HG02678 (cell line): Measurements from ENCODE around the gene LDLR.
"Not testable (repeated sequence)": the region's sequence is repeated elsewhere in the genome, so short reads cannot be mapped to it uniquely, and the experiment has no call there.

ENCODE experiments used
- ATAC-seq: cut with Tn5 transposase; IDR thresholded peaks from one replicate; pipeline ENCODE4 v1.9.1; 2021; ENCODE audit warnings: mild to moderate bottlenecking, moderate library complexity; ENCODE audit not compliant: unreplicated experiment

LDLR gene

DNA sequence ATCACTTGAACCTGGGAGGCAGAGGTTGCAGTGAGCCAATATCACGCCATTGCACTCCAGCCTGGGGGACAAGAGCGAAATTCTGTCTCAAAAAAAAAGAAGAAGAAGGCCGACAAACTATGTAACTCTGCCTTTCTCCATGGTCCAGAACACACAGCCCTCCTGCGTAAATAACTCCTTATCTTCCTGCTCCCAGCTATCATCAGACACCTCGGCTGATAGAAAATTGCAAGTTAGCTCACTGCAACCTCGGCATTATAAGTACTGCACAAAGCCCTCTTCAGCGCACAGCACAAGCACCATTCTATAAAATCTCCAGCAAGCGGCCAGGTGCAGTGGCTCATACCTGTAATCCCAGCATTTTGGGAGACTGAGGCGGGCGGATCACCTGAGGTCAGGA, 14.4 kb downstream of the LDLR start:
- not testable (repeated sequence) for ATAC-seq

DNA sequence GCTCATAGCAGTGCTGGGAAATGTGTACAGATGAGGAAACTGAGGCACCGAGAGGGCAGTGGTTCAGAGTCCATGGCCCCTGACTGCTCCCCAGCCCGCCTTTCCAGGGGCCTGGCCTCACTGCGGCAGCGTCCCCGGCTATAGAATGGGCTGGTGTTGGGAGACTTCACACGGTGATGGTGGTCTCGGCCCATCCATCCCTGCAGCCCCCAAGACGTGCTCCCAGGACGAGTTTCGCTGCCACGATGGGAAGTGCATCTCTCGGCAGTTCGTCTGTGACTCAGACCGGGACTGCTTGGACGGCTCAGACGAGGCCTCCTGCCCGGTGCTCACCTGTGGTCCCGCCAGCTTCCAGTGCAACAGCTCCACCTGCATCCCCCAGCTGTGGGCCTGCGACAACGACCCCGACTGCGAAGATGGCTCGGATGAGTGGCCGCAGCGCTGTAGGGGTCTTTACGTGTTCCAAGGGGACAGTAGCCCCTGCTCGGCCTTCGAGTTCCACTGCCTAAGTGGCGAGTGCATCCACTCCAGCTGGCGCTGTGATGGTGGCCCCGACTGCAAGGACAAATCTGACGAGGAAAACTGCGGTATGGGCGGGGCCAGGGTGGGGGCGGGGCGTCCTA, 15.9 kb downstream of the LDLR start:
- no peak for ATAC-seq

DNA sequence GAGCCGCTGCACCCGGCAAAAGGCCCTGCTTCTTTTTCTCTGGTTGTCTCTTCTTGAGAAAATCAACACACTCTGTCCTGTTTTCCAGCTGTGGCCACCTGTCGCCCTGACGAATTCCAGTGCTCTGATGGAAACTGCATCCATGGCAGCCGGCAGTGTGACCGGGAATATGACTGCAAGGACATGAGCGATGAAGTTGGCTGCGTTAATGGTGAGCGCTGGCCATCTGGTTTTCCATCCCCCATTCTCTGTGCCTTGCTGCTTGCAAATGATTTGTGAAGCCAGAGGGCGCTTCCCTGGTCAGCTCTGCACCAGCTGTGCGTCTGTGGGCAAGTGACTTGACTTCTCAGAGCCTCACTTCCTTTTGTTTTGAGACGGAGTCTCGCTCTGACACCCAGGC, 17.2 kb downstream of the LDLR start:
- no peak for ATAC-seq

DNA sequence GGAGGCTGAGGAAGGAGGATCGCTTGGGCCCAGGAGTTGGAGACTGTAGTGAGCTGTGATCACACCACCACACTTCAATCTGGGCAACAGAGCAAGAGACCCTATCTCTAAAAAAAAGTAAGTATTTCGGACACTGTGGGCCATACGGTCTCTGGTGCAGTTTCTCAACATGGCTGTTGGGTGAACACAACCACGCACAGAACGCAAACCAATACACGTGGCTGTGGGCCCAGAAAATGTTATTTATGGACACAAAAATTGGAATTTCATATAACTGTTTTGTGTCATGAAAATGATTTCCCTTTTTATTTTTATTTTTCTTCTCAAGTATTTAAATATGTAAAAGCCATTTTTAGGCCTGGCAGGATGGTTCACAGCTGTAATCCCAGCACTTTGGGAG, 19.5 kb downstream of the LDLR start:
- no peak for ATAC-seq

DNA sequence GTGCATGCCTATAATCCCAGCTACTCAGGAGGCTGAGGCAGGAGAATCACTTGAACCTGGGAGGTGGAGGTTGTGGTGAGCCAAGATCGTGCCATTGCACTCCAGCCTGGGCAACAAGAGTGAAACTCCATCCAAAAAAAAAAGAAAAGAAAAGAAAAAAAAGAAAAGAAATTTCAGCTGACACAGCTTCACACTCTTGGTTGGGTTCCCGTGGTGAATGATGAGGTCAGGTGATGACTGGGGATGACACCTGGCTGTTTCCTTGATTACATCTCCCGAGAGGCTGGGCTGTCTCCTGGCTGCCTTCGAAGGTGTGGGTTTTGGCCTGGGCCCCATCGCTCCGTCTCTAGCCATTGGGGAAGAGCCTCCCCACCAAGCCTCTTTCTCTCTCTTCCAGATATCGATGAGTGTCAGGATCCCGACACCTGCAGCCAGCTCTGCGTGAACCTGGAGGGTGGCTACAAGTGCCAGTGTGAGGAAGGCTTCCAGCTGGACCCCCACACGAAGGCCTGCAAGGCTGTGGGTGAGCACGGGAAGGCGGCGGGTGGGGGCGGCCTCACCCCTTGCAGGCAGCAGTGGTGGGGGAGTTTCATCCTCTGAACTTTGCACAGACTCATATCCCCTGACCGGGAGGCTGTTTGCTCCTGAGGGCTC, 22.0 kb downstream of the LDLR start:
- ATAC-seq = no peak

DNA sequence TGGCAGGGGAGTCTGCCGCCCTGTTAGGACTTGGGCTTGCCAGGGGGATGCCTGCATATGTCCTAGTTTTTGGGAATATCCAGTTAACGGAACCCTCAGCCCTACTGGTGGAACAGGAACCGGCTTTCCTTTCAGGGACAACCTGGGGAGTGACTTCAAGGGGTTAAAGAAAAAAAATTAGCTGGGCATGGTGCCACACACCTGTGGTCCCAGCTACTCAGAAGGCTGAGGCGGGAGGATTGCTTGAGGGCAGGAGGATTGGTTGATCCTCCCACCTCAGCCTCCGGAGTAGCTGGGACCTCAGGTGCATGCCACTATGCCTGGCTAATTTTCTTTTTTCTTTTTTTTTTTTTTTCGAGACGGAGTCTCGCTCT, 22.5 kb downstream of the LDLR start:
- no peak for ATAC-seq

DNA sequence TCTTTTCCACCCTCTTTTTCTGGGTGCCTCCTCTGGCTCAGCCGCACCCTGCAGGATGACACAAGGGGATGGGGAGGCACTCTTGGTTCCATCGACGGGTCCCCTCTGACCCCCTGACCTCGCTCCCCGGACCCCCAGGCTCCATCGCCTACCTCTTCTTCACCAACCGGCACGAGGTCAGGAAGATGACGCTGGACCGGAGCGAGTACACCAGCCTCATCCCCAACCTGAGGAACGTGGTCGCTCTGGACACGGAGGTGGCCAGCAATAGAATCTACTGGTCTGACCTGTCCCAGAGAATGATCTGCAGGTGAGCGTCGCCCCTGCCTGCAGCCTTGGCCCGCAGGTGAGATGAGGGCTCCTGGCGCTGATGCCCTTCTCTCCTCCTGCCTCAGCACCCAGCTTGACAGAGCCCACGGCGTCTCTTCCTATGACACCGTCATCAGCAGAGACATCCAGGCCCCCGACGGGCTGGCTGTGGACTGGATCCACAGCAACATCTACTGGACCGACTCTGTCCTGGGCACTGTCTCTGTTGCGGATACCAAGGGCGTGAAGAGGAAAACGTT, 24.0 kb downstream of the LDLR start:
- no peak for ATAC-seq

DNA sequence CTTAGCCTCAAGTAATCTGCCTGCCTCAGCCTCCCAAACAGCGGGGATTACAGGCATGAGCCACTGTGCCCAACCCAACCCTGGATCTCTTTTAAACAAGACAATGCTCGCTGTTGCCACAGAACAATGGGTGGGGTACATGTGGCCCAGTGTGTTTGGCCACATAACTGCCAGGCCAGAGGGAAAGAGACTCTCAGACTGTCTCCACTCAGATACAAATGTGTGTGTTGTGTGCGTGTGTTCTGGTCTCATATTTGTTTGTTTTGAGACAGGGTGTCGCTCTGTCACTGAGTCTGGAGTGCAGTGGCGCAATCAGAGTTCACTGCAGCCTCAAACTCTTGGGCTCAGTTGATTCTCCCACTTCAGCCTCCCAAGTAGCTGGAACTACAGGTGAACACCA, 25.8 kb downstream of the LDLR start:
- no peak for ATAC-seq

DNA sequence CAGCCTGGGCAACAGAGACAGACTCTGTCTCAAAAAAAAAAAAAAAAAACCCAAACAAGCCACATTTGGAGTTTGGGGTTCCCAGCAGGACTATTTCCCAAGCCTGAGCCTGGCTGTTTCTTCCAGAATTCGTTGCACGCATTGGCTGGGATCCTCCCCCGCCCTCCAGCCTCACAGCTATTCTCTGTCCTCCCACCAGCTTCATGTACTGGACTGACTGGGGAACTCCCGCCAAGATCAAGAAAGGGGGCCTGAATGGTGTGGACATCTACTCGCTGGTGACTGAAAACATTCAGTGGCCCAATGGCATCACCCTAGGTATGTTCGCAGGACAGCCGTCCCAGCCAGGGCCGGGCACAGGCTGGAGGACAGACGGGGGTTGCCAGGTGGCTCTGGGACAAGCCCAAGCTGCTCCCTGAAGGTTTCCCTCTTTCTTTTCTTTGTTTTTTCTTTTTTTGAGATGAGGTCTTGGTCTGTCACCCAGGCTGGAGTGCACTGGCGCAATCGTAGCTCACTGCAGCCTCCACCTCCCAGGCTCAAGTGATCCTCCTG, 26.7 kb downstream of the LDLR start:
- ATAC-seq = no peak

DNA sequence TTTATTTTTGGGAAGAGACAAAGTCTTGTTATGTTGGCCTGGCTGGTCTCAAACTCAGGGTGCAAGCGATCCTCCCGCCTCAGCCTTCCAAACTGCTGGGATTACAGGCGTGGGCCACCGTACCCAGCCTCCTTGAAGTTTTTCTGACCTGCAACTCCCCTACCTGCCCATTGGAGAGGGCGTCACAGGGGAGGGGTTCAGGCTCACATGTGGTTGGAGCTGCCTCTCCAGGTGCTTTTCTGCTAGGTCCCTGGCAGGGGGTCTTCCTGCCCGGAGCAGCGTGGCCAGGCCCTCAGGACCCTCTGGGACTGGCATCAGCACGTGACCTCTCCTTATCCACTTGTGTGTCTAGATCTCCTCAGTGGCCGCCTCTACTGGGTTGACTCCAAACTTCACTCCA, 27.2 kb downstream of the LDLR start:
- no peak for ATAC-seq

DNA sequence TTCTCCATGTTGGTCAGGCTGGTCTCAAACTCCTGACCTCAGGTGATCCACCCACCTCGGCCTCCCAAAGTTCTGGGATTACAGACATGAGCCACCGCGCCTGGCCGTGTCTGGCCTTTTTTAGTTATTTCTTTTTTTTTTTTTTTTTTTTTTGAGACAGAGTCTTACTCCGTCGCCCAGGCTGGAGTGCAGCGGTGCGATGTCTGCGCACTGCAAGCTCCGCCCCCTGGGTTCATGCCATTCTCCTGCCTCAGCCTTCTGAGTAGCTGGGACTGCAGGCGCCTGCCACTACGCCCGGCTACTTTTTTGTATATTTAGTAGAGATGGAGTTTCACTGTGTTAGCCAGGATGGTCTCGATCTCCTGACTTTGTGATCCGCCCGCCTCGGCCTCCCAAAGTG, 32.7 kb downstream of the LDLR start:
- not testable (repeated sequence) for ATAC-seq

DNA sequence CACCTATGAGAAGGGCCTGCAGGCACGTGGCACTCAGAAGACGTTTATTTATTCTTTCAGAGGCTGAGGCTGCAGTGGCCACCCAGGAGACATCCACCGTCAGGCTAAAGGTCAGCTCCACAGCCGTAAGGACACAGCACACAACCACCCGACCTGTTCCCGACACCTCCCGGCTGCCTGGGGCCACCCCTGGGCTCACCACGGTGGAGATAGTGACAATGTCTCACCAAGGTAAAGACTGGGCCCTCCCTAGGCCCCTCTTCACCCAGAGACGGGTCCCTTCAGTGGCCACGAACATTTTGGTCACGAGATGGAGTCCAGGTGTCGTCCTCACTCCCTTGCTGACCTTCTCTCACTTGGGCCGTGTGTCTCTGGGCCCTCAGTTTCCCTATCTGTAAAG, 33.9 kb downstream of the LDLR start:
- ATAC-seq = no peak

DNA sequence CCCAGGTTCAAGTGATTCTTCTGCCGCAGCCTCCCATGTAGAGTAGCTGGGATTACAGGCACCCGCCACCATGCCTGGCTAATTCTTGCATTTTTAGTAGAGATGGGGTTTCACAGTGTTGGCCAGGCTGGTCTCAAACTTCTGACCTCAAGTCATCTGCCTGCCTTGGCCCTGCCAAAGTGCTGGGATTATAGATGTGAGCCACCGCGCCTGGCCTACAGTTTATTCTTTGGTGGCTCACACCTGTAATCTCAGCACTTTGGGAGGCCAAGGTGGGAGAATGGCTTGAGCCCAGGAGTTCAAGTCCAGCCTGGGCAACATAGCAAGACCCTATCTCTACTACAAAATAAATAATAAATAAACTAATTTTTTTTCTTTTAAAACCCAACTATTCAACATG, 34.9 kb downstream of the LDLR start:
- not testable (repeated sequence) for ATAC-seq

DNA sequence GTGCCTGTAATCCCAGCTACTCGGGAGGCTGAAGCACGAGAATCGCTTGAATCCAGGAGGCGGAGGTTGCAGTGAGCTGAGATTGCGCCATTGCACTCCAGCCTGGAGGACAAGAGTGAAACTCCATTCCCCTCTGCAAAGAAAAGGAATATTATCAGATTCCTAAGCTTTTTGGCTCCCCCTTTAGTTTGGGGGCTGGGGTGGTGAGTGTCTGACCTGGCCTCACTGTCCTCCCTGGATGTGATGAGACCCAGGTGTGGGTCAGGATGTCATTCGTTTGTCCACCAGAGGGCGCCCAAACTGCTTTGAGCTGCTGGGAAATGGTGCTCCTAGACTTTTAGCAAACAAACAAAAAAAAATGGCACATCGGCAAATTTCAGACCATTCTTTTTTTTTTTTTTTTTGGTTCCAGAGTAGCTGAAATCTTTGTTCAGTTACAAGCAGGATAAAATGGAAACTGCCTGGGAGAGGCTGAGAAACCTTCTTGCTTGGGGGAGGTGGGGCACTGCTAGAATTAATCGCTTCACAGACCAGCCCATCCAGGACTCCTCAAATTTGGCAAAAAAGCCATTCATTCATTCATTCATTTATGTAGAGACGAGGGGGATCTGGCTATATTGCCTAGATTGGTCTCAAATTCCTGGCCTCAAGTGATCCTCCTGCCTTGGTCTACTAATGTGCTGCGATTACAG, 36.9 kb downstream of the LDLR start:
- no peak for ATAC-seq

DNA sequence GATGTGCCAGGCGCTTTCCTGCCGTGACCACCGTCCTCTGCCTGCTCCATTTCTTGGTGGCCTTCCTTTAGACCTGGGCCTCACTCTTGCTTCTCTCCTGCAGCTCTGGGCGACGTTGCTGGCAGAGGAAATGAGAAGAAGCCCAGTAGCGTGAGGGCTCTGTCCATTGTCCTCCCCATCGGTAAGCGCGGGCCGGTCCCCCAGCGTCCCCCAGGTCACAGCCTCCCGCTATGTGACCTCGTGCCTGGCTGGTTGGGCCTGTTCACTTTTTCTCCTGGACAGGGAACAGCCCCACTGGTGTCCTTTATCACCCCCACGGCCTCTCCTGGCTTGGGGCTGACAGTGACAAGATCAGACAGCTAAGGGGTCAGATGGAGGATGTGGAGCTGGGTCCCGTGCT, 38.6 kb downstream of the LDLR start:
- no peak for ATAC-seq

DNA sequence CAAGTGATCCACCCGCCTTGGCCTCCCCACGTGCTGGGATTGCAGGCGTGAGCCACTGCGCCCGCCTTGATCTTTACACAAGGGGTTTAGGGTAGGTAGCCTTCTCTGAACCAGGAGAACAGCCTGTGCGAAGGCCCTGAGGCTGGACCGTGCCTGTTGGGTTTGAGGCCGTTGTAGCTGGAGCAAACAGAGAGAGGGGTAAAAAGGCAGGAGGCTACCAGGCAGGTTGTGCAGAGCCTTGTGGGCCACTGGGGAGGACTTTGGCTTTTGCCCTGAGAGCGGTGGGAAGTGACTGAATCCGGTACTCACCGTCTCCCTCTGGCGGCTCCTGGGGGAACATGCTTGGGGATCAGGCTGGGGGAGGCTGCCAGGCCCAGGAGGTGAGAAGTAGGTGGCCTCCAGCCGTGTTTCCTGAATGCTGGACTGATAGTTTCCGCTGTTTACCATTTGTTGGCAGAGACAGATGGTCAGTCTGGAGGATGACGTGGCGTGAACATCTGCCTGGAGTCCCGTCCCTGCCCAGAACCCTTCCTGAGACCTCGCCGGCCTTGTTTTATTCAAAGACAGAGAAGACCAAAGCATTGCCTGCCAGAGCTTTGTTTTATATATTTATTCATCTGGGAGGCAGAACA, 41.7 kb downstream of the LDLR start:
- no peak for ATAC-seq

DNA sequence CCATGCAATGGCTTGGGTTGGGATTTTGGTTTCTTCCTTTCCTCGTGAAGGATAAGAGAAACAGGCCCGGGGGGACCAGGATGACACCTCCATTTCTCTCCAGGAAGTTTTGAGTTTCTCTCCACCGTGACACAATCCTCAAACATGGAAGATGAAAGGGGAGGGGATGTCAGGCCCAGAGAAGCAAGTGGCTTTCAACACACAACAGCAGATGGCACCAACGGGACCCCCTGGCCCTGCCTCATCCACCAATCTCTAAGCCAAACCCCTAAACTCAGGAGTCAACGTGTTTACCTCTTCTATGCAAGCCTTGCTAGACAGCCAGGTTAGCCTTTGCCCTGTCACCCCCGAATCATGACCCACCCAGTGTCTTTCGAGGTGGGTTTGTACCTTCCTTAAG, 42.2 kb downstream of the LDLR start:
- ATAC-seq = no peak

DNA sequence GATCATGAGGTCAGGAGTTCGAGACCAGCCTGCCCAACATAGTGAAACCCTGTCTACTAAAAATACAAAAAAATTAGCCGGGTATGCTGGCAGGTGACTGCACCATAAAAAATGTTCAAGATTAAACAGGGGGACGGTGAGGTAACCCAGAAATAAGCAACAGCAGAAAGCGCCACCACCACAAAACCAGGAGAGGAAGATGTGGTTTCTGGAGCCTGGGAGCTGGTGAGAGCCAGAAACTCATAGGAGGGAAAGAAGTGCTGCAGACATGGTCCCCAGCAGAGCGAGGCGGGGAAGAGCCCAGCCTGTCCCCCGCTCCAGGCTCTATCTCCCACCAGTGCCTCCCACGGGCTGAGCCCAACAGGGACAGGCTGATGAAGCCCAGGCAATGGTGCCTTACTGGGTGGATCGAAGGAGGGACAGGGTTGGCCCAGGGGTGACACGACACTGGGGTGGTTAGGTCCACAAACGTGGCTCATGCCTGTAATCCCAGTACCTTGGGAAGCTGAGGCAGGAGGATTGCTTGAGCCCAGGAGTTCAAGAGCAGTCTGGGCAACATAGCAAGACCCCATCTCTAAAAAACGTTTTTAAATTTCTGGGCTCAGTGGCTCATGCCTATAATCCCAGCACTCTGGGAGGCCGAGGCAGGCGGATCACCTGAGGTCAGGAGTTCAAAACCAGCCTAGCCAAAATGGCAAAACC, 47.3 kb downstream of the LDLR start:
- ATAC-seq = no peak

DNA sequence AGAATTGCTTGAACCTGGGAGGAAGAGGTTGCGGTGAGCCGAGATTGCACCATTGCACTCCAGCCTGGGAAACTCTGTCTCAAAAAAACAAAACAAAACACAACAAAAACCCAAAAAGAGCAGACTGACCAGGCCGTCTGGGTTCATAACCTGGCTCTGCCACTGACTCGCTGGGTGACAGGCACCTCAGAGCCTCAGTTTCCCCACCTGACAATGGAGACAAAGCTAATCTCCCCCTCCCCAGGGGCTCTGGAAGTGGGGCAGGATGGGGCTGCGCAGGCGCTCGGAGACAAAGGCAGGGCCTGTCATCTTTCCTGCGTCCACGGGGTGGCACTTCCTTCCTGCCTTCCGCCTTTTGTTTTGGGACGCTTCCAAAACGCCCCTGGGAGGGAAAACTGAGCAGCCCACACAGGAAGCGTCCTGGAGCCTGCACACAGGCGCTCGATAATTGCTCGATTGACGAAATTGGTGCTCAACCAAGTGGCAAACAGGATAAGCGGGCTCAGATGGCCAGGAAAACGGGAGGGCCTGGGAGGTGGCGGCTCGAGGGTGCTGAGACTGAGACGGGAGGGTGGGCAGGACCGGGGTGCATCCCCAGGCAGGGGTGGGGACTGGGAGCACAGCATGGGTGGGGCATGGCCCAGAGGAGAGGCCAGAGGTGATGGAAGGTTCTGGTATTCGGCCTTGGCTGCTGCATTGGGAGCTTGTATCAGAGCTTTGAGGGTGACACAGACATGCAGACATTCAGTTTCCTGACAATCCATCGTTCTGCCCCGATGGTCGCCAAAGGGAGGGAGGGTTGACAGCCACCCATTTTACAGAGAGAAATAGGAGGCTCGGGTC, 48.5 kb downstream of the LDLR start:
- ATAC-seq = no peak
